ENCODE results near the gene PCDHA9.

Gene PCDHA9

DNA sequence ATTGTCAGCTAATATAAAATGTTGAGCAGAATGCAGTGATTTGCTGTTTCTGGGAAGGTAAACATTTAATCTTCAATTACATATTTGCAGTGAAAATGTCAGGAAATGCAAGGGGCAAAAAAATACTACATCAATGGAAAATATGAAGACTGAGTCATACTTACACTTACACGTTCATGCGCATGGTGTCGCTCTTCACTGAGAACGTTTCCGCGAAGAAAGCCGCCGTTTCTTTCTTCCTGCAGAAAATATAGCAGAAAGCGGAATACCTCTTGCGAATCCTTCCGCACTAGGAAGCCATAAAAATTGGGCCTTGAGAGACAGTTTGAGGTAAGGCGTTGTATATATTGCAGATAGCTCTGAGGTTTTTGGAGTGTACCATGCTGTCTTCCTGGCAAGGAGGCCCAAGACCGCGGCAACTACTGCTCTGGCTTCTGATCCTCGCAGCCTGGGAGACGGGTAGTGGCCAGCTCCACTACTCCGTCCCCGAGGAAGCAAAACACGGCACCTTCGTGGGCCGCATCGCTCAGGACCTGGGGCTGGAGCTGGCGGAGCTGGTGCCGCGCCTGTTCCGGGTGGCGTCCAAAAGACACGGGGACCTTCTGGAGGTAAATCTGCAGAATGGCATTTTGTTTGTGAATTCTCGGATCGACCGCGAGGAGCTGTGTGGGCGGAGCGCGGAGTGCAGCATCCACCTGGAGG lies 33.9 kb downstream of the PCDHA9 start, which contains the start of gene PCDHA13:
PCDHA13 (plus strand) TSS at position 236 of the 702 bp plus-strand sequence; CDS start at position 381, 145 bp downstream.
- no peak for DNase-seq

DNA sequence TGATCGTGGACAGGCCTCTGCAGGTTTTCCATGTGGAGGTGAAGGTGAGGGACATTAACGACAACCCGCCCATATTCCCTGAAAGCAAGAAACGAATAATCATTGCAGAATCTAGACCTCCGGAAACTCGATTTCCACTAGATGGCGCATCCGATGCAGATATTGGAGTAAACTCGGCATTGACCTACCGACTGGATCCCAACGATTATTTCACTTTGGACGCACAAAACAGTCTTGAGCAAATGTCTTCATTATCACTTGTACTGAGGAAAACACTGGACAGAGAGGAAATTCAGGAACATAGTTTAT lies 34.4 kb downstream of the PCDHA9 start:
- DNase-seq, result no peak

DNA sequence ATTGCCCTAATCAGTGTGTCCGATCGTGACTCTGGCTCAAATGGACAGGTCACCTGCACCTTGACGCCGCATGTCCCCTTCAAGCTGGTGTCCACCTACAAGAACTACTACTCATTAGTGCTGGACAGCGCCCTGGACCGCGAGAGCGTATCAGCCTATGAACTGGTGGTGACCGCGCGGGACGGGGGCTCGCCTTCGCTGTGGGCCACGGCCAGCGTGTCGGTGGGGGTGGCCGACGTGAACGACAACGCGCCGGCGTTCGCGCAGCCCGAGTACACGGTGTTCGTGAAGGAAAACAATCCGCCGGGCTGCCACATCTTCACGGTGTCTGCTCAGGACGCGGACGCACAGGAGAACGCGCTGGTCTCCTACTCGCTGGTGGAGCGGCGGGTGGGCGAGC lies 35.2 kb downstream of the PCDHA9 start:
- no peak for DNase-seq

DNA sequence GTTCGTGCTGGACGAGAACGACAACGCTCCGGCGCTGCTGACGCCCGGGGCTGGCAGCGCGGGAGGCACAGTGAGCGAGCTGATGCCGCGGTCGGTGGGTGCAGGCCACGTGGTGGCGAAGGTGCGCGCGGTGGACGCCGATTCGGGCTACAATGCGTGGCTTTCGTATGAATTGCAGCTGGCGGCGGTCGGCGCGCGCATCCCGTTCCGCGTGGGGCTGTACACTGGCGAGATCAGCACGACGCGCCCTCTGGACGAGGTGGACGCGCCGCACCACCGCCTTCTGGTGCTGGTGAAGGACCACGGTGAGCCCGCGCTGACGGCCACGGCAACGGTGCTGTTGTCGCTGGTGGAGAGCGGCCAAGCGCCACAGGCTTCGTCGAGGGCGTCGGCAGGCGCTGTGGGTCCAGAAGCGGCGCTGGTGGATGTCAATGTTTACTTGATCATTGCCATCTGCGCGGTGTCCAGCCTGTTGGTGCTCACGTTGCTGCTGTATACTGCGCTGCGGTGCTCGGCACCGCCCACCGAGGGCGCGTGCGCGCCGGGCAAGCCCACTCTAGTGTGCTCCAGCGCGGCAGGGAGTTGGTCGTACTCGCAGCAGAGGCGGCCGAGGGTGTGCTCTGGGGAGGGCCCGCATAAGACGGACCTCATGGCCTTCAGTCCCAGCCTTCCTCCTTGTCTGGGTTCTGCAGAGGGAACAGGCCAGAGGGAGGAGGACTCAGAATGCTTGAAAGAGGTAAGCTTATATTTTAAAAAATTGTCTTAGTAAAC lies 35.9 kb downstream of the PCDHA9 start:
- DNase-seq, result no peak
